ENCODE results near the gene NOVA2. TPM values are rescaled to one million over a fixed set of nuclear protein-coding genes. Genes with fewer than 3 reads are reported as not detected.

Gene NOVA2
- total RNA-seq, 1 experiment from 2014 or later, result not detected

DNA sequence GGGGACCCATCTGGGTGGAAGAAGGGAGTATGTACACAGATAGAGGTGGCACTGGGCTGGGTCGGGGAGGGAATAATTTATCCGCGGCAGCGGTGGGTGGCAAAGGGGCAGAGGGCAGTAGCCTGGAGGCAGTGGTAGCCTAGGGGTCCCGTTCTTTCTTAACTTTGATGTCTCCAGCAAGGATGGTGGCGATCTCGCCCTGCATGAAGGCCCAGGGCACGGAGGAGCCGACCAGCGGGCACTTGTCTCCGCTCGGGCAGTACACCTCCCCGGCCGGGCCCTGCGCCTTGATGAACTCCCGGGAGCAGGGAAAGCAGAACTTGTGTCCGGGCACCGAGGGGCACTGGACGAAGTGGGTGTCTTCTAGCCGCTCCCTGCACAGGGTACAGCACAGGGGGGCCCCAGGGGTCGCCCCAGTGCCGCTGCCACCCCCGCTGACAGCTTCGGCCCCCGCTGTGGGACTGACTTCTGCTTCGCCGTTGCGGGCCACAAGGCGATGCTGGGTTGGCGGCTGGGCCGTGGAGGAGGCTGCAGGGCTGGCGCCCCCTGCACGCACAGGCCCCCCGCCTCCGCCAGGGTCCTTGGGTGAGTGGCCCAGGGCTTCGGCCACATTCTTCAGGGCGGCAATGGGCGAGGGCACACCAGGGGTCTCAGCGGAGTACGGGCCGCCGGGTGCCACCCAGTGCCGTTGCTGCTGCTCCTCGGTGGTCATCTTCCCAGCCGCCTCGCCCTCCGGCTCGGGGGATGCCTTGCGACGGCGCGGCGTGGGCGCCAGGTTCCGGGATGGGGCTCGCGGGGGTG lies 89.6 kb downstream of the NOVA2 start:
- Mint-ChIP-seq H3K27ac (ENCODE audit: low read depth, unreplicated experiment) (no peak overlapping the region), H3K4me3 (ENCODE audit: unreplicated experiment) (peak overlapping the region; percentile 69), H3K36me3 (ENCODE audit: insufficient read depth, unreplicated experiment) (peaks cover 18% of the 10 kb centered on the region), H3K9me3 (ENCODE audit: unreplicated experiment) (no peaks in the 10 kb centered on the region), H3K4me1 (ENCODE audit: insufficient read depth, unreplicated experiment) (peaks cover 10% of the 10 kb centered on the region), H3K27me3 (ENCODE audit: insufficient read depth, unreplicated experiment) (peaks cover under 1% of the 10 kb centered on the region)
- TF ChIP-seq, protein P1, sequence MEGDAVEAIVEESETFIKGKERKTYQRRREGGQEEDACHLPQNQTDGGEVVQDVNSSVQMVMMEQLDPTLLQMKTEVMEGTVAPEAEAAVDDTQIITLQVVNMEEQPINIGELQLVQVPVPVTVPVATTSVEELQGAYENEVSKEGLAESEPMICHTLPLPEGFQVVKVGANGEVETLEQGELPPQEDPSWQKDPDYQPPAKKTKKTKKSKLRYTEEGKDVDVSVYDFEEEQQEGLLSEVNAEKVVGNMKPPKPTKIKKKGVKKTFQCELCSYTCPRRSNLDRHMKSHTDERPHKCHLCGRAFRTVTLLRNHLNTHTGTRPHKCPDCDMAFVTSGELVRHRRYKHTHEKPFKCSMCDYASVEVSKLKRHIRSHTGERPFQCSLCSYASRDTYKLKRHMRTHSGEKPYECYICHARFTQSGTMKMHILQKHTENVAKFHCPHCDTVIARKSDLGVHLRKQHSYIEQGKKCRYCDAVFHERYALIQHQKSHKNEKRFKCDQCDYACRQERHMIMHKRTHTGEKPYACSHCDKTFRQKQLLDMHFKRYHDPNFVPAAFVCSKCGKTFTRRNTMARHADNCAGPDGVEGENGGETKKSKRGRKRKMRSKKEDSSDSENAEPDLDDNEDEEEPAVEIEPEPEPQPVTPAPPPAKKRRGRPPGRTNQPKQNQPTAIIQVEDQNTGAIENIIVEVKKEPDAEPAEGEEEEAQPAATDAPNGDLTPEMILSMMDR (IDR thresholded peaks at IDR 0.05; ENCODE audit: unreplicated experiment), result no peak
- DNase-seq (ENCODE audit: unreplicated experiment), result no peak
- BruUV-seq (replicated peaks), result no TSS peak
- intact Hi-C loops (cut with micrococcal nuclease), result loop anchor here (1.0 to 10.0 kb wide), 3 partner anchors 67 to 113 kb away; partner anchors contain the start of gene CCDC61
- ChIA-PET POLR2A (interaction anchor here (0.6 to 4.0 kb wide), 2 partner anchors 21 to 278 kb away, joined by 3 to 34 read pairs; partner anchors contain the start of gene SYMPK), CTCF (interaction anchor here (0.7 to 1.7 kb wide), 4 partner anchors 10 to 758 kb away, joined by 3 to 9 read pairs (median 3); no protein-coding TSS in a partner anchor)

Small RNAs within 50 kb of the gene (microRNA-seq; reads per million reads assigned to microRNA genes)
- gene MIR769, result 354 reads per million, percentile 81 among the genes with 10 or more reads in this experiment

Other genes starting within 250 kb of the NOVA2 start
- gene FBXO46, start 243.0 kb downstream of the NOVA2 start, total RNA-seq (2022), result 13.6 and 15.0 TPM in 2 replicates
- gene MEIOSIN, start 240.4 kb downstream of the NOVA2 start, total RNA-seq (2022), result not detected in 2 replicates
- gene SIX5, start 204.6 kb downstream of the NOVA2 start, total RNA-seq (2022), result 17.3 and 19.6 TPM in 2 replicates
- gene DMPK, start 191.4 kb downstream of the NOVA2 start, total RNA-seq (2022), result 40.5 and 52.4 TPM in 2 replicates
- 57.5 and 71.6 TPM in 2 replicates for gene DMWD, start 181.0 kb downstream of the NOVA2 start, total RNA-seq (2022)
- 0.21 and 0.29 TPM in 2 replicates for gene RSPH6A, start 158.6 kb downstream of the NOVA2 start, total RNA-seq (2022)
- gene SYMPK, start 110.7 kb downstream of the NOVA2 start, total RNA-seq (2022), result 77.4 and 86.2 TPM in 2 replicates
- gene FOXA3, start 109.5 kb downstream of the NOVA2 start, total RNA-seq (2022), result not detected in 2 replicates
- 14.7 and 18.1 TPM in 2 replicates for gene IRF2BP1, start 87.7 kb downstream of the NOVA2 start, total RNA-seq (2022)
- 5.5 and 7.0 TPM in 2 replicates for gene MYPOP, start 71.3 kb downstream of the NOVA2 start, total RNA-seq (2022)
- not detected in 2 replicates for gene NANOS2, start 59.1 kb downstream of the NOVA2 start, total RNA-seq (2022)
- gene CCDC61, start 21.6 kb upstream of the NOVA2 start, total RNA-seq (2022), result 17.5 and 18.9 TPM in 2 replicates
- gene PGLYRP1, start 49.2 kb upstream of the NOVA2 start, total RNA-seq (2022), result not detected in 2 replicates
- gene IGFL4, start 67.1 kb upstream of the NOVA2 start, total RNA-seq (2022), result 0.54 TPM in 1 of 2 replicates, not detected in the other
- not detected in 2 replicates for gene IGFL3, start 150.8 kb upstream of the NOVA2 start, total RNA-seq (2022)
- 1.3 TPM in 1 of 2 replicates, not detected in the other for gene IGFL2, start 174.4 kb upstream of the NOVA2 start, total RNA-seq (2022)

Measured in MCF 10A (cell line).